Mesendoderm (in vitro differentiated cells): ENCODE measurements around the gene YIF1A.

Experiments
- DNase-seq: peaks from one replicate; pipeline ENCODE4 v3.0.0; 2013
- H2AK5ac ChIP-seq: 2 replicates; pipeline ENCODE4 v1.6.1; 2013; ENCODE audit warnings: low read length, inconsistent platforms
- H2BK120ac ChIP-seq: 2 replicates; pipeline ENCODE4 v1.6.1; 2013; ENCODE audit warnings: low read depth, mild to moderate bottlenecking, low read length, moderate library complexity, mixed read lengths
- H2BK15ac ChIP-seq: replicated peaks from 2 replicates; pipeline ENCODE4 v1.6.1; 2013; ENCODE audit warnings: low read depth, mild to moderate bottlenecking, moderate library complexity
- H2BK5ac ChIP-seq: 2 replicates; pipeline ENCODE4 v1.6.1; 2013; ENCODE audit warnings: low read length, inconsistent platforms
- H3K18ac ChIP-seq: 2 replicates; pipeline ENCODE4 v1.6.1; 2013; ENCODE audit warnings: mild to moderate bottlenecking, low read length, mixed read lengths
- H3K23ac ChIP-seq: one replicate; pipeline ENCODE4 v1.6.1; 2013; ENCODE audit warnings: low read length
- H3K27ac ChIP-seq: 2 replicates; pipeline ENCODE4 v1.5.1; 2013; ENCODE audit warnings: low read depth, mild to moderate bottlenecking, inconsistent platforms, low read length, moderate library complexity
- H3K27me3 ChIP-seq: 2 replicates; pipeline ENCODE4 v1.6.1; 2013; ENCODE audit warnings: low read length, control low read depth, mild to moderate bottlenecking, inconsistent platforms; ENCODE audit not compliant: insufficient read depth, poor library complexity
- H3K36me3 ChIP-seq: 2 replicates; pipeline ENCODE4 v1.6.1; 2013; ENCODE audit warnings: low read length, inconsistent platforms; ENCODE audit not compliant: control insufficient read depth, insufficient read depth
- H3K4ac ChIP-seq: one replicate; pipeline ENCODE4 v1.6.1; 2013; ENCODE audit warnings: low read depth, mild to moderate bottlenecking, low read length, moderate library complexity
- H3K4me1 ChIP-seq: 2 replicates; pipeline ENCODE4 v1.6.1; 2013; ENCODE audit warnings: low read depth, low read length, inconsistent platforms; ENCODE audit not compliant: control insufficient read depth
- H3K4me2 ChIP-seq: 2 replicates; pipeline ENCODE4 v1.6.1; 2013; ENCODE audit warnings: low read length
- H3K4me3 ChIP-seq: 2 replicates; pipeline ENCODE4 v1.5.1; 2013; ENCODE audit warnings: mild to moderate bottlenecking, low read length
- H3K56ac ChIP-seq: one replicate; pipeline ENCODE4 v1.6.1; 2013; ENCODE audit warnings: low read length
- H3K79me1 ChIP-seq: 2 replicates; pipeline ENCODE4 v1.6.1; 2013; ENCODE audit warnings: low read length, inconsistent platforms
- H3K79me2 ChIP-seq: 2 replicates; pipeline ENCODE4 v1.6.1; 2013; ENCODE audit warnings: mild to moderate bottlenecking, low read length; ENCODE audit not compliant: control insufficient read depth, insufficient read depth
- H3K9ac ChIP-seq: 2 replicates; pipeline ENCODE4 v1.6.1; 2013; ENCODE audit warnings: low read length, inconsistent platforms
- H4K5ac ChIP-seq: one replicate; pipeline ENCODE4 v1.6.1; 2013; ENCODE audit warnings: low read length
- H4K8ac ChIP-seq: one replicate; pipeline ENCODE4 v1.6.1; 2013; ENCODE audit warnings: low read depth, mild to moderate bottlenecking, control low read depth, low read length, moderate library complexity
- WGBS: extraction: QIAGEN DNeasy Blood & Tissue Kit; methylation state at CpG from one replicate; pipeline ENCODE4 v1.1.7; 2013; ENCODE audit warnings: low lambda C conversion rate, missing lambda C conversion rate; ENCODE audit not compliant: insufficient coverage; ENCODE audit errors: extremely low coverage; 5-methylcytosine and 5-hydroxymethylcytosine counted together

Gene YIF1A

GRCh38 chr11:66267379-66268243 lies 21.3 kb downstream of the YIF1A start:
- no peak overlapping the region for H2BK15ac ChIP-seq
- H3K4me1 ChIP-seq = no peaks in the 10 kb centered on the region
- peak overlapping the region; percentile 73 for H3K56ac ChIP-seq
- H3K79me1 ChIP-seq = peaks cover 6% of the 10 kb centered on the region
- H3K4me2 ChIP-seq = peak overlapping the region; percentile 74
- no peaks in the 10 kb centered on the region for H3K27me3 ChIP-seq
- H2AK5ac ChIP-seq = no peak overlapping the region
- no peak overlapping the region for H4K5ac ChIP-seq
- H3K4me3 ChIP-seq = peak overlapping the region; percentile 8
- H3K9ac ChIP-seq = peak overlapping the region; percentile 69
- peaks cover 6% of the 10 kb centered on the region for H3K79me2 ChIP-seq
- DNase-seq = peak; percentile 92
- H3K36me3 ChIP-seq = peaks cover 9% of the 10 kb centered on the region
- peak overlapping the region; percentile 42 for H3K27ac ChIP-seq
- no peak overlapping the region for H2BK120ac ChIP-seq
- H3K18ac ChIP-seq = peak overlapping the region; percentile 61
- H2BK5ac ChIP-seq = no peak overlapping the region
- no CpG with 5 or more reads among the region's 61 CpGs for WGBS
- peak overlapping the region; percentile 72 for H3K4ac ChIP-seq
- no peak overlapping the region for H4K8ac ChIP-seq
- H3K23ac ChIP-seq = no peak overlapping the region

- H2AK5ac ChIP-seq = no peak overlapping the region
- no peak for DNase-seq
- H3K4me2 ChIP-seq = no peak overlapping the region
- H3K79me2 ChIP-seq = peaks cover 6% of the 10 kb centered on the region
- no peak overlapping the region for H3K27ac ChIP-seq
- WGBS = no CpG with 5 or more reads among the region's 13 CpGs
- no peak overlapping the region for H3K18ac ChIP-seq
- no peak overlapping the region for H3K4ac ChIP-seq
- no peak overlapping the region for H4K8ac ChIP-seq
- no peaks in the 10 kb centered on the region for H3K4me1 ChIP-seq
- peak overlapping the region; percentile 42 for H3K56ac ChIP-seq
- H3K9ac ChIP-seq = peak overlapping the region; percentile 22
- no peaks in the 10 kb centered on the region for H3K27me3 ChIP-seq
- H3K4me3 ChIP-seq = no peak overlapping the region
- no peak overlapping the region for H2BK120ac ChIP-seq
- no peak overlapping the region for H4K5ac ChIP-seq
- peaks cover 8% of the 10 kb centered on the region for H3K36me3 ChIP-seq
- no peak overlapping the region for H2BK15ac ChIP-seq
- H3K23ac ChIP-seq = no peak overlapping the region
- peaks cover 6% of the 10 kb centered on the region for H3K79me1 ChIP-seq
- no peak overlapping the region for H2BK5ac ChIP-seq
These were observed 21.9 kb downstream of the YIF1A start for GRCh38 chr11:66267039-66267378.

- H2AK5ac ChIP-seq = no peak overlapping the region
- DNase-seq = no peak
- no peak overlapping the region for H2BK120ac ChIP-seq
- H3K4me2 ChIP-seq = no peak overlapping the region
- H3K9ac ChIP-seq = no peak overlapping the region
- no peak overlapping the region for H4K5ac ChIP-seq
- peaks cover 6% of the 10 kb centered on the region for H3K79me1 ChIP-seq
- H3K27me3 ChIP-seq = no peaks in the 10 kb centered on the region
- no peak overlapping the region for H4K8ac ChIP-seq
- H3K4me3 ChIP-seq = no peak overlapping the region
- H3K4ac ChIP-seq = no peak overlapping the region
- H3K36me3 ChIP-seq = peaks cover 10% of the 10 kb centered on the region
- H3K79me2 ChIP-seq = peaks cover 6% of the 10 kb centered on the region
- H3K56ac ChIP-seq = peak overlapping the region; percentile 42
- no peak overlapping the region for H2BK15ac ChIP-seq
- no peaks in the 10 kb centered on the region for H3K4me1 ChIP-seq
- no peak overlapping the region for H3K23ac ChIP-seq
- no peak overlapping the region for H3K18ac ChIP-seq
- no peak overlapping the region for H2BK5ac ChIP-seq
- no peak overlapping the region for H3K27ac ChIP-seq
- WGBS = no CpG with 5 or more reads among the region's 20 CpGs
These were observed 22.4 kb downstream of the YIF1A start for GRCh38 chr11:66266378-66267038.

DNA sequence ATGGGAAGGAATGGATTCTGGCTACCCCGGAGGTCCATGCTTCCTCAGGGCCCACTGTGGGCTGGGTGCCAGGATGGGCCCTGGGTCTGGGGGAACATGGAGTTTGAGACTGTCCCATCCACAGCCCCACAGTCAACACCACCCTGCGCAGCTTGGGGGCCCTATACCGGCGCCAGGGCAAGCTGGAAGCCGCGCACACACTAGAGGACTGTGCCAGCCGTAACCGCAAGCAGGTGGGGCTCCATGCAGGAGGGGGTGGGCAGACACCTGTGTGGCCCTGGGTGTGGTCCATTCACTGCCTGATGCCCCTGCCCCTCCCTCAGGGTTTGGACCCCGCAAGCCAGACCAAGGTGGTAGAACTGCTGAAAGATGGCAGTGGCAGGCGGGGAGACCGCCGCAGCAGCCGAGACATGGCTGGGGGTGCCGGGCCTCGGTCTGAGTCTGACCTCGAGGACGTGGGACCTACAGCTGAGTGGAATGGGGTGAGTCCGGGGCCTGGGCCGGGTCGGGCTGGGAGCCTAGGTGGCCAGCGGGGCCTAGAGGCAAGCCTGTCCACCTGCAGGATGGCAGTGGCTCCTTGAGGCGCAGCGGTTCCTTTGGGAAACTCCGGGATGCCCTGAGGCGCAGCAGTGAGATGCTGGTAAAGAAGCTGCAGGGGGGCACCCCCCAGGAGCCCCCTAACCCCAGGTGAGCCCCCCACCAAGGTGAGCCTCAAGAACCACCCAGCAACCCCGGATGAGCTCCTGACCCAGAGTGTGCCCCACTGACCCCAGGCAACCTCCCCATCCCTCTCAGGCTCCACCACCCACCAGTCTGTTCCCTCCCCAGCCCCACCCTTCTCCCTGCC lies 23.2 kb downstream of the YIF1A start:
- no peak overlapping the region for H3K4me3 ChIP-seq

DNA sequence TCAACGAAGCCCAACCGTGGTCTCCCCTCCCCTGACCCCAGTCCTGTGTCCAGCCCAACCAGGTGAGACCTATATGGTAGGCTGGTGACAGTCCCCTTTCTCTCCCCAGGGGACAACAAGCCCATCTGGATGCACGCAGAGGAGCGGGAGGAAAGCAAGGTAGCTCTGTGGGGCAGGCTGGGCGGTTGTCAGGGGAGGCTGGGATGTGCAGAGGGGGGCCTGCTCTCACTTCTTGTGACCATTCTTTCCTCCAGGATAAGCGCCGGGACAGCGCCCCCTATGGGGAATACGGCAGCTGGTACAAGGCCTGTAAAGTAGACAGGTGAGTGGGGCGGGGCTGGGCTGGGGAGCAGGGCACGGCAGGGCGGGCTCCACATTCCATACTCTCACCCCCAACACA lies 24.0 kb downstream of the YIF1A start:
- no peak overlapping the region for H3K18ac ChIP-seq
- no peak overlapping the region for H3K56ac ChIP-seq
- H2AK5ac ChIP-seq = no peak overlapping the region
- no peak overlapping the region for H3K4me2 ChIP-seq
- no peak overlapping the region for H2BK15ac ChIP-seq
- no peak overlapping the region for H2BK5ac ChIP-seq
- DNase-seq = peak; percentile 72
- WGBS = no CpG with 5 or more reads among the region's 12 CpGs
- H3K4ac ChIP-seq = no peak overlapping the region
- H3K4me1 ChIP-seq = no peaks in the 10 kb centered on the region
- no peak overlapping the region for H3K9ac ChIP-seq
- H2BK120ac ChIP-seq = no peak overlapping the region
- no peak overlapping the region for H4K8ac ChIP-seq
- H3K27ac ChIP-seq = no peak overlapping the region
- H3K36me3 ChIP-seq = peaks cover 12% of the 10 kb centered on the region
- peaks cover 4% of the 10 kb centered on the region for H3K79me1 ChIP-seq
- H3K79me2 ChIP-seq = peaks cover 2% of the 10 kb centered on the region
- no peak overlapping the region for H3K23ac ChIP-seq
- no peaks in the 10 kb centered on the region for H3K27me3 ChIP-seq
- H4K5ac ChIP-seq = no peak overlapping the region
- no peak overlapping the region for H3K4me3 ChIP-seq

More for the DNA sequence above, 23.2 kb downstream of the YIF1A start:
- peaks cover 5% of the 10 kb centered on the region for H3K79me1 ChIP-seq
- no peak overlapping the region for H3K18ac ChIP-seq
- peaks cover 10% of the 10 kb centered on the region for H3K36me3 ChIP-seq
- H3K4ac ChIP-seq = no peak overlapping the region
- no peak overlapping the region for H4K5ac ChIP-seq
- H3K79me2 ChIP-seq = peaks cover 6% of the 10 kb centered on the region
- H2BK120ac ChIP-seq = no peak overlapping the region
- H4K8ac ChIP-seq = no peak overlapping the region
- no peak for DNase-seq
- WGBS = no CpG with 5 or more reads among the region's 26 CpGs
- H3K4me2 ChIP-seq = no peak overlapping the region
- H3K23ac ChIP-seq = no peak overlapping the region
- no peaks in the 10 kb centered on the region for H3K4me1 ChIP-seq
- no peak overlapping the region for H2BK15ac ChIP-seq
- H3K56ac ChIP-seq = no peak overlapping the region
- H3K27ac ChIP-seq = no peak overlapping the region
- no peak overlapping the region for H2AK5ac ChIP-seq
- no peak overlapping the region for H3K9ac ChIP-seq
- no peak overlapping the region for H2BK5ac ChIP-seq
- H3K27me3 ChIP-seq = no peaks in the 10 kb centered on the region
